Smooth muscle cell (in vitro differentiated cells): Measurements from ENCODE around the gene MALL. TPM values are rescaled to one million over a fixed set of nuclear protein-coding genes. Genes with fewer than 3 reads are reported as not detected.
"Not testable (repeated sequence)": the region's sequence is repeated elsewhere in the genome, so short reads cannot be mapped to it uniquely, and the experiment has no call there.

Experiments
- DNase-seq: peaks from one replicate; lab custom pipeline; 2025; ENCODE audit not compliant: unreplicated experiment; lab: John Stamatoyannopoulos, UW
- H2AFZ ChIP-seq: fragments of 200-600 bp; sonication (generic); 2 replicates; pipeline ENCODE4 v1.6.0; 2016; ENCODE audit warnings: antibody characterized with exemption, low read depth, mild to moderate bottlenecking
- H3F3A ChIP-seq: fragments of 200-600 bp; sonication (generic); 2 replicates; pipeline ENCODE4 v1.6.0; 2017; ENCODE audit warnings: antibody characterized with exemption, low read depth
- H3K27ac ChIP-seq: fragments of 200-600 bp; sonication (generic); 2 replicates; pipeline ENCODE4 v1.5.1; 2016; ENCODE audit warnings: low read depth, mild to moderate bottlenecking
- H3K27me3 ChIP-seq: fragments of 200-600 bp; sonication (generic); 2 replicates; pipeline ENCODE4 v1.6.1; 2016; ENCODE audit warnings: low read depth, mild to moderate bottlenecking
- H3K36me3 ChIP-seq: fragments of 200-600 bp; sonication (generic); 2 replicates; pipeline ENCODE4 v1.5.1; 2016; ENCODE audit warnings: low read depth
- H3K4me1 ChIP-seq: fragments of 200-600 bp; sonication (generic); 2 replicates; pipeline ENCODE4 v1.5.1; 2016; ENCODE audit warnings: low read depth
- H3K4me2 ChIP-seq: fragments of 200-600 bp; sonication (generic); 2 replicates; pipeline ENCODE4 v1.6.0; 2016; ENCODE audit warnings: mild to moderate bottlenecking
- H3K4me3 ChIP-seq: fragments of 200-600 bp; sonication (generic); 2 replicates; pipeline ENCODE4 v1.5.1; 2016; ENCODE audit warnings: mild to moderate bottlenecking
- H3K79me2 ChIP-seq: fragments of 200-600 bp; sonication (generic); 2 replicates; pipeline ENCODE4 v1.6.0; 2016; ENCODE audit warnings: low read depth, mild to moderate bottlenecking
- H3K9ac ChIP-seq: fragments of 200-600 bp; sonication (generic); 2 replicates; pipeline ENCODE4 v1.6.0; 2016; ENCODE audit warnings: low read depth
- H3K9me3 ChIP-seq: fragments of 200-600 bp; sonication (generic); replicated peaks from 2 replicates; pipeline ENCODE4 v1.5.1; 2016; ENCODE audit warnings: low read depth
- H4K20me1 ChIP-seq: fragments of 200-600 bp; sonication (generic); 2 replicates; pipeline ENCODE4 v1.6.0; 2016; ENCODE audit warnings: low read depth
- CTCF ChIP-seq: fragments of 200-600 bp; sonication (generic); IDR thresholded peaks from 2 replicates; pipeline ENCODE4 v1.5.1; 2017; ENCODE audit warnings: borderline replicate concordance, mild to moderate bottlenecking, antibody characterized with exemption; ENCODE audit not compliant: insufficient read depth, poor library complexity, severe bottlenecking
- WGBS: methylation state at CpG from one replicate; pipeline ENCODE4 v1.1.7; 2016; ENCODE audit warnings: low lambda C conversion rate; 5-methylcytosine and 5-hydroxymethylcytosine counted together
- polyA plus RNA-seq: library from polyadenylated mRNA; unstranded; fragments of >200 nt; fragmentation: Nextera tagmentation; extraction: Ambion mirVana; gene quantifications from 2 replicates; pipeline ENCODE4 v1.2.1, GENCODE V29; 2016
- total RNA-seq: library from RNA; depleted of rRNA; stranded (reverse); fragments of >200 nt; gene quantifications from 2 replicates; pipeline ENCODE4 v1.2.3, GENCODE V29; 2014

The MALL gene
- total RNA-seq, result 2.2 and 4.4 TPM in 2 replicates
- 3.4 and 4.2 TPM in 2 replicates for polyA plus RNA-seq

- TF ChIP-seq CTCF, result no peak
- Histone ChIP-seq H3F3A (no peaks in the 10 kb centered on the region), H2AFZ (no peak within 1 kb of the TSS), H3K9me3 (no peaks in the 10 kb centered on the region), H4K20me1 (no peaks in the 10 kb centered on the region), H3K4me1 (peaks cover 6% of the 10 kb centered on the region), H3K79me2 (no peaks in the 10 kb centered on the region), H3K9ac (no peak within 1 kb of the TSS), H3K36me3 (no peaks in the 10 kb centered on the region), H3K4me2 (peak within 1 kb of the TSS; percentile 84), H3K27ac (no peak within 1 kb of the TSS), H3K4me3 (peak within 1 kb of the TSS; percentile 51), H3K27me3 (peaks cover 71% of the 10 kb centered on the region)
- 9% methylated on average over 38 of the region's 62 CpGs for WGBS
- DNase-seq, result no peak
Measured at GRCh38 chr2:110115291-110116032, at the start of gene MALL. MALL (minus strand) TSS chr2:110115822; CDS start chr2:110115792, 30 bp downstream.

GRCh38 chr2:110157153-110157793 lies 41.7 kb upstream of the MALL start:
- 31% methylated on average over 4 of the region's 4 CpGs for WGBS
- Histone ChIP-seq H3K79me2 (no peaks in the 10 kb centered on the region), H3K27ac (no peak overlapping the region), H4K20me1 (no peaks in the 10 kb centered on the region), H3K9ac (no peak overlapping the region), H3F3A (no peaks in the 10 kb centered on the region), H3K4me3 (no peak overlapping the region), H3K4me1 (no peaks in the 10 kb centered on the region), H2AFZ (no peak overlapping the region), H3K4me2 (no peak overlapping the region), H3K36me3 (no peaks in the 10 kb centered on the region), H3K9me3 (no peaks in the 10 kb centered on the region), H3K27me3 (no peaks in the 10 kb centered on the region)
- peak; percentile 73 for TF ChIP-seq CTCF
- no peak for DNase-seq

GRCh38 chr2:110154828-110155227 lies 39.2 kb upstream of the MALL start:
- not testable (repeated sequence) for H3F3A ChIP-seq, H3K9ac ChIP-seq, DNase-seq, H2AFZ ChIP-seq, H3K4me2 ChIP-seq, H3K4me3 ChIP-seq, H3K4me1 ChIP-seq, H3K79me2 ChIP-seq, H3K9me3 ChIP-seq, H4K20me1 ChIP-seq, H3K27me3 ChIP-seq, H3K36me3 ChIP-seq, H3K27ac ChIP-seq
- WGBS, result 97% methylated on average over 4 of the region's 4 CpGs

GRCh38 chr2:110154188-110154587 lies 38.6 kb upstream of the MALL start:
- not testable (repeated sequence) for H3K4me2 ChIP-seq, H3F3A ChIP-seq, H3K9me3 ChIP-seq, H3K27ac ChIP-seq, H4K20me1 ChIP-seq, H3K4me1 ChIP-seq, H3K36me3 ChIP-seq, DNase-seq, H2AFZ ChIP-seq, H3K27me3 ChIP-seq, H3K79me2 ChIP-seq, H3K9ac ChIP-seq, H3K4me3 ChIP-seq
- WGBS, result 83% methylated on average over 2 of the region's 2 CpGs
